CD4-positive, alpha-beta T cell (primary cell): ENCODE results near the gene VAT1. TPM values are rescaled to one million over a fixed set of nuclear protein-coding genes. Genes with fewer than 3 reads are reported as not detected.

Source experiments
- ATAC-seq: fragments of 200-7000 bp; cut with Tn5 transposase; one replicate; pipeline ENCODE4 v1.10.0; 2022; ENCODE audit warnings: mild to moderate bottlenecking; ENCODE audit not compliant: poor library complexity
- CTCF ChIA-PET: fragments of 350-600 bp; sonication (Branson Sonifier 250); formaldehyde crosslinking; loops from one replicate; lab custom pipeline; 2021; ENCODE audit warnings: antibody characterized with exemption, inconsistent platforms; lab: Charles Lee
- POLR2A ChIA-PET: fragments of 350-600 bp; sonication (Branson Sonifier 250); formaldehyde crosslinking; loops from one replicate; lab custom pipeline; 2021; ENCODE audit warnings: antibody characterized with exemption, inconsistent platforms; lab: Charles Lee
- DNase-seq, 14 experiments: peaks; one replicate each; pipeline ENCODE4 v3.0.0-alpha.2; 2013 to 2020; ENCODE audit warnings: mixed read lengths in 2 of 14
- H3K27ac ChIP-seq, 2 donors: one replicate each; pipeline versions ENCODE4 v1.5.1 to v1.7.0; 2013; ENCODE audit warnings: low read length in 2 of 2, low read depth in 1 of 2, mild to moderate bottlenecking in 1 of 2
- H3K27me3 ChIP-seq, 2 experiments: 1 replicate in 1 of 2; 2 replicates in 1 of 2; pipeline versions ENCODE4 v1.6.1 to v1.7.0; 2013; ENCODE audit warnings: low read length in 2 of 2, control low read depth in 1 of 2, mild to moderate bottlenecking in 1 of 2, moderate library complexity in 1 of 2; ENCODE audit not compliant: insufficient read depth in 2 of 2, control insufficient read depth in 1 of 2
- H3K36me3 ChIP-seq: one replicate; pipeline ENCODE4 v1.6.1; 2013; ENCODE audit warnings: low read length, control low read depth; ENCODE audit not compliant: insufficient read depth
- H3K4me1 ChIP-seq: one replicate; pipeline ENCODE4 v1.6.1; 2013; ENCODE audit warnings: low read length, control low read depth; ENCODE audit not compliant: insufficient read depth
- H3K4me3 ChIP-seq: one replicate; pipeline ENCODE4 v1.5.1; 2013; ENCODE audit warnings: mild to moderate bottlenecking, low read length, moderate library complexity
- H3K9me3 ChIP-seq, 2 experiments: 1 replicate in 1 of 2; 2 replicates in 1 of 2; pipeline versions ENCODE4 v1.6.1 to v1.7.0; 2013; ENCODE audit warnings: low read length in 2 of 2, mild to moderate bottlenecking in 2 of 2, control low read depth in 1 of 2, moderate library complexity in 1 of 2; ENCODE audit not compliant: control insufficient read depth in 1 of 2, insufficient read depth in 1 of 2
- H3K27ac Mint-ChIP-seq: one replicate; pipeline ENCODE4 v1.8.0; 2020; ENCODE audit warnings: mixed read lengths
- H3K27me3 Mint-ChIP-seq: one replicate; pipeline ENCODE4 v1.8.0; 2021; ENCODE audit warnings: mixed read lengths
- H3K36me3 Mint-ChIP-seq: one replicate; pipeline ENCODE4 v1.8.0; 2021; ENCODE audit warnings: low read depth, mixed read lengths
- H3K4me1 Mint-ChIP-seq: one replicate; pipeline ENCODE4 v1.8.0; 2021; ENCODE audit warnings: low read depth, mixed read lengths
- H3K4me3 Mint-ChIP-seq: one replicate; pipeline ENCODE4 v1.8.0; 2020; ENCODE audit warnings: mild to moderate bottlenecking, mixed read lengths
- H3K9me3 Mint-ChIP-seq: one replicate; pipeline ENCODE4 v1.8.0; 2020; ENCODE audit warnings: mixed read lengths
- intact Hi-C, 2 experiments: fragments of 100-400 bp; cut with DNase I in 1 of 2; cut with micrococcal nuclease in 1 of 2; formaldehyde crosslinking; loops; one replicate each; pipeline versions ENCODE4 v1.15.1 to v1.9.0; 2023 to 2025; cut with DNase I, micrococcal nuclease
- total RNA-seq, 174 experiments: library from RNA in 2 of 174; stranded (reverse) in 2 of 174; gene quantifications; one replicate each; pipeline ENCODE4 v1.2.3 and lab custom pipeline; 2021 to 2026
- TF ChIP-seq, protein P1 (sequence below): fragments of 200-600 bp; IDR thresholded peaks from one replicate; pipeline ENCODE4 v1.8.0; 2022; ENCODE audit warnings: antibody characterized with exemption, mild to moderate bottlenecking

Gene VAT1
- total RNA-seq, 2 experiments from 2014 or later, result 27.5 to 27.6 TPM

DNA sequence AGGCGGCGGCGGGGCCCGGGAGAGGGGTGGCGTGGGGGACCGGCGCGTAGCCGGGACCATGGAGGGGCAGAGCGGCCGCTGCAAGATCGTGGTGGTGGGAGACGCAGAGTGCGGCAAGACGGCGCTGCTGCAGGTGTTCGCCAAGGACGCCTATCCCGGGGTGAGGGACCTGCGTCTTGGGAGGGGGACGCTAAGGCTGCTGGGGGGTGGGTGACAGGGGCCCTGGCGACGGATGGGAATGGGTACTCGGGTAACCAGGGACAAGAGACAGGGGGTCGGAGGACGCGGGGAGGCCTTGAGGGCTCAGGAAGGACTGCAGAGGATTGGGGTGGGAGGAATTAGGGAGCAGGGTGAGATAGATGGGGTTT lies 3.1 kb upstream of the VAT1 start:
- Mint-ChIP-seq H3K4me3 (peak overlapping the region; percentile 88), H3K4me1 (peaks cover 22% of the 10 kb centered on the region)

DNA sequence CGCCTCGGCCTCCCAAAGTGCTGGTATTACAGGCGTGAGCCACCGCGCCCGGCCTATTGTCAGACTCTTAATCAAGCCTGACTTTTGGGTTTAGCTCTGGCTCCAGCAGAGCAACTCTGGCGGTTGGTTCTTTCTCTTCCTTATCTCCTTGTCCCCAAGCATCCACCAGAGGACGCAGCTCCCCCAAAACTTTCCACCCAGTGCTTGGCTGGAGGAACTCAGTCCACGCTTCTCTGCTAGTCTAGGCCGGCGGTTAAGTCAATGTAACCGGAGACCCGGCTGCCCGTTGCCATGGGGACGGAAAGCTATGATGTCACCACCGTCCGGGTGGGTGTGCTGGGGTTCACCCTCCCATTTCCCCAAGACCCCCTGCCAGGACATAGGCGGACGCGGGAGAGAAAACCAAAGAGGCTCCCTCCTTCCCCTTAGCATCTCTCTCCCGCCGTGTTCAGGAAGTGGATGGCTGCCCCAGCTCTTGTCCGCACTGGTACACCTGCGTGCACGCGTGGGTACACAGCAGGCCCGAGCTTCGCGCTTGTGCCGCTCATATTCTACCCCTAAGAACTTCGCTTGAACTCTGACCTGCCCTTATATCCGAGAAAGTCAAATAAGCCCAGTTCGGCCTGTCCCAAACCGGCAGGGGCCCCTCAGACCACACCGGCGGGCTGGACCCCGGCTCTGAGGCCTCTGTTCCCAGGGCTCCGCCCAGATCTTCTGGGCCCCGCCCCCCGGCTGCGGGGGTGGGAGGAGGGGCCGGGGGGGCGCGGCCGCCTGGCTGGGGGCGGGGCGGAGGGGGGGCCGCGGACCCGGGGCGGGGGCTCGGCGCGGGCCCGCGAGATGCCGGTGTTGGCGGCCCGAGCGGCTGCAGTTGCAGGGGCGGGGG lies 2.5 kb upstream of the VAT1 start, which contains the start of gene RND2:
Gene RND2 (plus strand): TSS at position 825 of the 883 bp plus-strand sequence. CDS start 117 bp downstream, outside the sequence.
- ChIA-PET CTCF (interaction anchor here (0.6 to 1.9 kb wide), 9 partner anchors 16 to 1095 kb away, joined by 3 to 10 read pairs (median 3); partner anchors contain the start of genes DHX8 and RPL27), POLR2A (interaction anchor here (0.7 to 2.8 kb wide), 13 partner anchors 12 to 459 kb away, joined by 3 to 29 read pairs (median 7); partner anchors contain the start of genes BRCA1, DHX8, NBR1 and RPL27)
- peak; percentile 56 for ATAC-seq
- H3K4me1 ChIP-seq, result peaks cover 48% of the 10 kb centered on the region
- intact Hi-C loops, result loop anchor here (1.0 to 10.0 kb wide), 7 partner anchors 100 to 459 kb away; partner anchors contain the start of genes BRCA1 (in 2 of the 2), DHX8 (in 1 of the 2) and TMEM106A (in 1 of the 2)
- no peaks in the 10 kb centered on the region for H3K27me3 ChIP-seq
- TF ChIP-seq, protein P1, sequence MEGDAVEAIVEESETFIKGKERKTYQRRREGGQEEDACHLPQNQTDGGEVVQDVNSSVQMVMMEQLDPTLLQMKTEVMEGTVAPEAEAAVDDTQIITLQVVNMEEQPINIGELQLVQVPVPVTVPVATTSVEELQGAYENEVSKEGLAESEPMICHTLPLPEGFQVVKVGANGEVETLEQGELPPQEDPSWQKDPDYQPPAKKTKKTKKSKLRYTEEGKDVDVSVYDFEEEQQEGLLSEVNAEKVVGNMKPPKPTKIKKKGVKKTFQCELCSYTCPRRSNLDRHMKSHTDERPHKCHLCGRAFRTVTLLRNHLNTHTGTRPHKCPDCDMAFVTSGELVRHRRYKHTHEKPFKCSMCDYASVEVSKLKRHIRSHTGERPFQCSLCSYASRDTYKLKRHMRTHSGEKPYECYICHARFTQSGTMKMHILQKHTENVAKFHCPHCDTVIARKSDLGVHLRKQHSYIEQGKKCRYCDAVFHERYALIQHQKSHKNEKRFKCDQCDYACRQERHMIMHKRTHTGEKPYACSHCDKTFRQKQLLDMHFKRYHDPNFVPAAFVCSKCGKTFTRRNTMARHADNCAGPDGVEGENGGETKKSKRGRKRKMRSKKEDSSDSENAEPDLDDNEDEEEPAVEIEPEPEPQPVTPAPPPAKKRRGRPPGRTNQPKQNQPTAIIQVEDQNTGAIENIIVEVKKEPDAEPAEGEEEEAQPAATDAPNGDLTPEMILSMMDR, result peak; percentile 21
- H3K9me3 ChIP-seq, result no peaks in the 10 kb centered on the region
- Mint-ChIP-seq H3K4me1 (peaks cover 28% of the 10 kb centered on the region), H3K4me3 (peak within 1 kb of the TSS; percentile 90), H3K27ac (peak within 1 kb of the TSS; percentile 77), H3K9me3 (no peaks in the 10 kb centered on the region), H3K27me3 (no peaks in the 10 kb centered on the region), H3K36me3 (no peaks in the 10 kb centered on the region)
- peak within 1 kb of the TSS; percentile 74 for H3K4me3 ChIP-seq
- peak; percentile 60 to 91 (median 71) for DNase-seq
- peak within 1 kb of the TSS in 1 of 2 donors; percentile 56 for H3K27ac ChIP-seq
- H3K36me3 ChIP-seq, result no peaks in the 10 kb centered on the region

More for the DNA sequence above, 3.1 kb upstream of the VAT1 start:
- H3K27ac ChIP-seq, result no peak overlapping the region
- Mint-ChIP-seq H3K9me3 (no peaks in the 10 kb centered on the region), H3K36me3 (no peaks in the 10 kb centered on the region), H3K27ac (peak overlapping the region; percentile 73), H3K27me3 (no peaks in the 10 kb centered on the region)
- ATAC-seq (no peak), DNase-seq (no peak)
- TF ChIP-seq, protein P1, result no peak
- H3K4me3 ChIP-seq, result peak overlapping the region; percentile 44
- no peaks in the 10 kb centered on the region for H3K9me3 ChIP-seq
- intact Hi-C loops, result loop anchor here (5.0 to 10.0 kb wide), 3 partner anchors 100 to 142 kb away; partner anchors contain the start of gene BRCA1 (in 2 of the 2)
- no peaks in the 10 kb centered on the region for H3K36me3 ChIP-seq
- CTCF ChIA-PET, result interaction anchor here (1.9 kb wide), 1 partner anchor 27 kb away, joined by 10 read pairs; the partner anchor contains the start of gene RPL27
- POLR2A ChIA-PET, result interaction anchor here (0.7 to 2.8 kb wide), 9 partner anchors 13 to 459 kb away, joined by 3 to 29 read pairs (median 5); partner anchors contain the start of genes DHX8 and RPL27
- peaks cover 41% of the 10 kb centered on the region for H3K4me1 ChIP-seq
- H3K27me3 ChIP-seq, result no peaks in the 10 kb centered on the region
